NCI-H146 (cell line): ENCODE data around the gene MT3.

Experiments
- DNase-seq: peaks from one replicate; lab custom pipeline; 2025; lab: John Stamatoyannopoulos, UW

Gene MT3

DNA sequence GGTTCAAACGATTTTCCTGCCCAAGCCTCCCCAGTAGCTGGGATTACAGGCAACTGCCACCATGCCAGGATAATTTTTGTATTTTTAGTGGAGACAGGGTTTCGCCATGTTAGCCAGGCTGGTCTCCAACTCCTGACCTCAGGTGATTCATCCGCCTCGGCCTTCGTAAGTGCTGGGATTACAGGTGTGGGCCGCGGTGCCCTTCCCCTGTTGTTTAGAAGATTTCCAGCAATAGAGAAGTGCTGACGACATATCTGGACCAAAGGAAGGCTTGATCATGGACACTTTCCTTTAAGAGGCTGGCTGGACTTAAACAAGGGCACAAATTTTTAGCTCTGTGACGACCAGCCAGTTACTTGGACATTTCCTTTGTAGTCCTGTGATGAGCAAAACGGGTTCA is 41.9 kb downstream of the MT3 start:
- no peak for DNase-seq

DNA sequence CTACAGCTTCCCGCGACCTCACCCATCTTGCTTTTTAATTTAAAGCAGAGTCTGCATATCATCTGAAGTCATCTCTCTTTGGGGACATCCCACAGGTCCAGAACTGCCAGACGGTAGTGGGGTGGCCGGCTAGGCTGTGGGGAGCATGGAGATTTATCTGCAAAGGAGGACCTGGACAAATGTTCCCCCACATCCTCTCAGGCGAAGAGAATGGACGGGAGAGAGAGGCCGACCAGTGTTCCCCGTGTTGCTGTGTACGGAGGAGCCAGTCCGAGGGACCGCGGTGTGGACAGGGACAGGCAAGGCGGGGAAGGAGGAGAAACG is 42.5 kb downstream of the MT3 start:
- DNase-seq, result no peak

DNA sequence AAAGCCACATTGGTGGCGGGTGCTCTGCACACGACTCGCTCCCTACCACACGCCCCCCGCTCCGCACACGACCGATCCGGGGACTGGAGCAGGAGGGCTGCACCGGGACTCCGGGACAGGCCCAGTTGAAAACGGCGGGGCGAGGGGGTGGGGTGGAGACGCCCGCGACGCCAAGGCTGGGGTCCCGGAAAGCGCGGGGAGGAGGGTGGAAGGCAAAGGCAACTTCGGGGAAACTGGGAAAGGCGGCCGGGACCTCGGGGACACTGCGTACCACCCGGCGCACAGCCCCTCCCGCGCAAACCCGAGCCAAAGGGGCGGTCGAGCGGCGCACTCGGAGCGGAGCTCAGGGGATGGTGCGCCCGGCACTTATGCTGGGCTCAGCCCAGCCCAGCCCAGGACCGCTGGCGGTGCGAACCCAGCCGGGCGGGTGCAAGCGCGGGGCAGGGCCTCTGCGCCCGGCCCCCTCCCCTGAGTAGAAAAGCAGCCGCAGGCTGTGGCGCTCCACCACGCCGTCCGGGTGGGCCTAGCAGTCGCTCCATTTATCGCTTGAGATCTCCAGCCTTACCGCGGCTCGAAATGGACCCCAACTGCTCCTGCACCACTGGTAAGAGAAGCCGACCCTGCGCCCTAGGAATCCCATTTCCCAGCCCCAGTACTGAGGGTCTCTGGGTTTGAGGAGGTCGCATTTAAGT is 43.0 kb downstream of the MT3 start, which contains the start of gene MT1M:
TSS of gene MT1M (plus strand) at position 504 of the 692 bp plus-strand sequence. CDS start at position 577, 73 bp downstream.
- peak; percentile 32 for DNase-seq

DNA sequence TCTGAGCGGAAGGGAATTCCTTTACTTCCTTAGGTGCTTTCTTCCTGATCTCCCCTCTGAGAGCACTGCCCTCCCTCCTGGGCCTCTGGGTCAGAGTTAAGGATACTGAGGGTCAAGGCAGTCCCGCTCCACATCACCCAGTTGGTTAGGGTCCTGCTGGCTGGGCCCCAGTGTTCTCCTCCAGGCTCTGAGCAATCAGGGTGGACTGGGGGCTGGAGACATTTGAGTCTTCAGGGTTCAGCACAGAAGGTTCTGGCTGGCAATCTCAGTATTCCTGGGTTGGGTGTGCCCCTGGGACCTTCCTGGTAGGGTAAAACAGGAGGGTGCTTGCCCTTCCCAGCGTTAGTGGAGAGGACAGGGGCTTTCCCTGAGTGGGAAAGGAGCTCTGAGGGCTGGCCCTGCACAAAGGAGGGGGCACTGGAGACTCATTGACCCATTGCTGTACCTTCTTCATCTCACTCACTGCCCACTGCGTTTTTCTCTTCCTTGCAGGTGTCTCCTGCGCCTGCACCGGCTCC is 43.6 kb downstream of the MT3 start:
- no peak for DNase-seq

DNA sequence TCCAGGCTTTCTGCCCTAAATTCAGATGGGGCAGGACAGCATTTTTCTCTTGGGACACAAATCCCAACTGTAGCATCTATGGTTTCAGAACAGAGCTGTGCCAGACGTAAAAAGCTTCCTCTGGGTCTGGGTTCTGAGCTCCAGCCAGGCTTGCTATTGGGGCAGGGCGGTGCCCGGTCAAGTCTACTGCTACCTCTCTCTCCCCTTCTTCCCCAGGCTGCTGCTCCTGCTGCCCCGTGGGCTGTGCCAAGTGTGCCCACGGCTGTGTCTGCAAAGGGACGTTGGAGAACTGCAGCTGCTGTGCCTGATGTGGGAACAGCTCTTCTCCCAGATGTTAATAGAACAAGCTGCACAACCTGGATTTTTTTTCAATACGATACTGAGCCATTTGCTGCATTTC is 44.2 kb downstream of the MT3 start:
- no peak for DNase-seq

DNA sequence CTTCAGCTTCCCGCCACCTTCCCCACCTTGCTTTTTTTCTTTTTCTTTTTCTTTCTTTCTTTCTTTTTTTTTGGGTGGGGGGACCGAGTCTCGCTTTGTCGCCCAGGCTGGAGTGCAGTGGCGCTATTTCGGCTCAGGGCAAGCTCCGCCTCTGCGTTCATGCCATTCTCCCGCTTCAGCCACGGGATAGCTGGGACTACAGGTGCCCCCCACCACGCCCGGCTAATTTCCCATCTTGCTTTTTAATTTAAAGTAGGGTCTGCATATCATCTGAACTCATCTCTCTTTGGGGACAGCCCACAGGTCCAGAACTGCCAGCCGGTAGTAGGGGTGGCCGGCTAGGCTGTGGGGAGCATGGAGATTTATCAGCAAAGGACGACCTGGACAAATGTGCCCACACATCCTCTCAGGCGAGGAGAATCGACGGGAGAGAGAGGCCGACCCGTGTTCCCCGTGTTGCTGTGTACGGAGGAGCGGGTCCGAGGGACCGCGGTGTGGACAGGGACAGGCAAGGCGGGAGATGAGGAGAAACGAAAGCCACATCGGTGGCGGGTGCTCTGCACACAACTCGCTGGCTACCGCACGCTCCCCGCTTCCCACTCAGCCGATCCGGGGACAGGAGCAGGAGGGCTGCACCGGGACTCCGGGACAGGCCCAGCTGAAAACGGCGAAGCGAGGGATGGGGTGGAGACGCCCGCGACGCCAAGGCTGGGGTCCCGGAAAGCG is 45.5 kb downstream of the MT3 start:
- DNase-seq, result no peak

DNA sequence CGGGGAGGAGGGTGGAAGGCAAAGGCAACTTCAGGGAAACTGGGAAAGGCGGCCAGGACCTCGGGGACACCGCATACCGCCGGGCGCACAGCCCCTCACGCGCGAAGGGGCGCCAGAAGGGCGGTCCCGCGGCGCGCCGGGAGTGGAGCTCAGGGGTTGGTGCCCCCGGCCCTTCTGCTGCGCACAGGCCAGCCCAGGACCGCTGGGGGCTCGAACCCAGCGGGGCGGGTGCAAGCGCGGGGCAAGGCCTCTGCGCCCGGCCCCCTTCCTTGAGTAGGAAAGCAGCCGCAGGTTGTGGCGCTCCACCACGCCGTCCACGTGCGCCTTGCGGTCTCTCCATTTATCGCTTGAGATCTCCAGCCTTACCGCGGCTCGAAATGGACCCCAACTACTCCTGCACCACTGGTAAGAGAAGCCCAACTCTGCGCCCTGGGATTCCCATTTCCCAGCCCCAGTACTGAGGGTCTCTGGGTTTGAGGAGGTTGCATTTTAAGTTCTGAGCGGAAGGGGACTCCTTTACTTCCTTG is 46.2 kb downstream of the MT3 start:
- no peak for DNase-seq

DNA sequence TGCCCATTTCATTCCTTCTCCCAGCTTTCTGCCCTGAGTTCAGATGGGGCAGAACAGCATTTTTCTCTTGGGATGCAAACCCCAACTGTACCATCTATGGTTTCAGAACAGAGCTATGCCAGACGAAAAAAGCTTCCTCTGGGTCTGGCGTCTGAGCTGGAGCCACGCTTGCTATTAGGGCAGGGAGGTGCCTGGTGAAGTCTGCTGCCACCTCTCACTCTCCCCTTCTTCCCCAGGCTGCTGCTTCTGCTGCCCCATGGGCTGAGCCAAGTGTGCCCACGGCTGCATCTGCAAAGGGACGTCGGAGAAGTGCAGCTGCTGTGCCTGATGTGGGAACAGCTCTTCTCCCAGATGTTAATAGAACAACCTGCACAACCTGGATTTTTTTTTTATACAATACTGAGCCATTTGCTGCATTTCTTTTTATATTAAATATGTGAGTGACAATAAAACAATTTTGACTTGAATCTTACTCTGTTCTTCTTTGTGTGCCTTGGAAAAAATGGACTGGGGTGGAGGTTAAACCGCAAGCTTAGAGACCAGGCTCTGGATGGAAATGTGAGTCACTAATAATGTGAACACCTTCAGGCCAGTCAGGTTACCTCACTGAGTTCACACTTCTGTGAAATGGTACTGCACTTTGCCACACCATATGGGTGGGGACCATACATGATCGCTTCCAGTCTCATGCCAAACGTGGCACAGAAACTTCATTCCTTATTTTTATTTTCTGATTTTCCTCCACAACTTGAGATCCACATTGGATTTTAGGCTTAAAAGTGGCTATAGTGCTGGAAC is 47.5 kb downstream of the MT3 start:
- no peak for DNase-seq

DNA sequence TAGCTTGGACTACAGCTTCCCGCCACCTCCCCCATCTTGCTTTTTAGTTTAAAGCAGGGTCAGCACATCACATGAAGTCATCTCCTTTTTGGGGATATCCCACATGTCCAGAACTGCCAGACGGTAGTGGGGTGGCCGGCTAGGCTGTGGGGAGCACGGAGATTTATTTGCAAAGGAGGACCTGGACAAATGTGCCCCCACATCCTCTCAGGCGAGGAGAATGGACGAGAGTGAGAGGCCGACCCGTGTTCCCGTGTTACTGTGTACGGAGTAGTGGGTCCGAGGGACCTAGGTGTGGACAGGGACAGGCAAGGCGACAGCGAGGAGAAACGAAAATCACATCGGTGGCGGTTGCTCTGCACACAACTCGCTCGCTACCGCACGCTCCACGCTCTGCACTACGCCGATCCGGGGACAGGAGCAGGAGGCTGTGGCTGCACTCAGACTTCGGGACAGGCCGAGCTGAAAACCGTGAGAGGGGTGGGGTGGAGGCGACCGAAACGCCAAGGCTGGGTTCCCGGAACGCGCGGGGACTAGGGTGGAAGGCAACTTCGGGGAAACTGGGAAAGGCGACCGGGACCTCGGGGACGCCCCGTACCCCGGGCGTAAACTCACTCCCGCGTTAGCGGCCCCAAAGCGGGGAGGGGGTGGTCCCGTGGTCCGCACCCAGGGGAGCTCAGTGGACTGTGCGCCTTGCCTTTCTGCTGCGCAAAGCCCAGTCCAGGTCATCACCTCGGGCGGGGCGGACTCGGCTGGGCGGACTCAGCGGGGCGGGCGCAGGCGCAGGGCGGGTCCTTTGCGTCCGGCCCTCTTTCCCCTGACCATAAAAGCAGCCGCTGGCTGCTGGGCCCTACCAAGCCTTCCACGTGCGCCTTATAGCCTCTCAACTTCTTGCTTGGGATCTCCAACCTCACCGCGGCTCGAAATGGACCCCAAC is 48.8 kb downstream of the MT3 start, which contains the start of gene MT1A:
TSS of gene MT1A (plus strand) at position 853 of the 937 bp plus-strand sequence. CDS start at position 926, 73 bp downstream.
- DNase-seq, result no peak

DNA sequence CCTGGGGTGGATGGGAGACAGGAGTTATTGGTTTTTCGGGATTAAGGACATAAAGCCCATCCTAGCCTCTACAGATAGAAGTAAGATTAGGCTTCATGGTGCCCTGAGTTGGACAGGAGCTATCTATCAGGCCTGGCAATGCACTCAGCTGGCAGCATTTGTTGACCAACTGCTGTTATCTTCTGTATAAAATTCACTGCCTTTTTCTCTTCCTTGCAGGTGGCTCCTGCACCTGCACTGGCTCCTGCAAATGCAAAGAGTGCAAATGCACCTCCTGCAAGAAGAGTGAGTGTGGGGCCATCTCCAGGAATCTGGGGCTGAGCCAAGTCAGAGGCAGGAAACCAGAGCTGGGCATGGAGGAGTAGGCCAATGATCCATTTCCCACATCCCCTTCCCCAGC is 49.7 kb downstream of the MT3 start:
- DNase-seq, result no peak

DNA sequence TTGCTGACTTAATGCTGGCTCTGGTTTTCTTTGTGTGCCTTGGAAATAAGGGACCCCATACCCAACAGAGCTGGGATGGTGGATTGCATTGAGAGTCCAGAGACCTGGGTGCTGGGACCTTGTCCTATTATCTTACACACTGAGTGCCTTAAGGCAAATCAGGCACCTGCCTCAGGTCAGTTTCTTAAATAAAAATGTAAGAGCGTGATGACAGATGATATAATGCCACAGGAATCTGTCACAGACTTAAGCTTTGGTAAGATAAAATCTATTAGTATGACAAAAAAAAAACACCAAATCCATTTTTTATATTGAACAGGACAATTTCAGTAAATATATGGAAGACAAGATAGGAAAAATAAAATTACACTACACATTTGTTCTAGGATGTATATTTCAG is 50.7 kb downstream of the MT3 start:
- no peak for DNase-seq
